Right lobe of liver (tissue), 6 donors: ENCODE measurements around the gene TGFBR1. TPM values are rescaled to one million over a fixed set of nuclear protein-coding genes. Genes with fewer than 3 reads are reported as not detected.

ENCODE experiments used
- ATAC-seq, 4 donors: fragments of 200-7000 bp; cut with Tn5 transposase; one replicate each; pipeline ENCODE4 v1.9.1; 2020; ENCODE audit warnings: mild to moderate bottlenecking in 4 of 4, moderate library complexity in 4 of 4
- DNase-seq, 3 donors: peaks; one replicate each; pipeline ENCODE4 v3.0.0-alpha.2; 2020
- H3K27ac ChIP-seq, 3 donors: fragments of 200-600 bp; one replicate each; pipeline ENCODE4 v1.8.0; 2022
- H3K27me3 ChIP-seq, 2 donors: fragments of 200-600 bp; one replicate each; pipeline ENCODE4 v1.8.0; 2022
- H3K36me3 ChIP-seq, 4 donors: fragments of 200-600 bp; sonication (generic) in 1 of 4; one replicate each; pipeline versions ENCODE4 v1.5.1 to v1.8.0; 2017 to 2022; ENCODE audit warnings: control low read depth in 1 of 4
- H3K4me1 ChIP-seq, 4 donors: fragments of 200-600 bp; sonication (generic) in 1 of 4; one replicate each; pipeline versions ENCODE4 v1.5.1 to v1.8.0; 2017 to 2022; ENCODE audit warnings: control low read depth in 1 of 4
- H3K4me3 ChIP-seq, 3 donors: fragments of 200-600 bp; one replicate each; pipeline ENCODE4 v1.8.0; 2022
- H3K9me3 ChIP-seq, 4 donors: fragments of 200-600 bp; sonication (generic) in 1 of 4; one replicate each; pipeline versions ENCODE4 v1.5.1 to v1.8.0; 2017 to 2022; ENCODE audit warnings: control low read depth in 1 of 4
- CTCF ChIP-seq, 4 donors: fragments of 200-600 bp in 3 of 4; fragments of 450-650 bp in 1 of 4; IDR thresholded peaks; one replicate each; pipeline versions ENCODE4 v1.5.1 to v1.8.0; 2016 to 2022; ENCODE audit warnings: antibody characterized with exemption in 4 of 4, mild to moderate bottlenecking in 2 of 4
- POLR2A ChIP-seq: fragments of 450-650 bp; IDR thresholded peaks from one replicate; pipeline ENCODE4 v1.6.1; 2017; ENCODE audit warnings: antibody characterized with exemption, mild to moderate bottlenecking
- WGBS: methylation state at CpG from one replicate; pipeline ENCODE4 v1.1.6; 2018; ENCODE audit warnings: low coverage, low lambda C conversion rate; ENCODE audit not compliant: insufficient coverage; ENCODE audit errors: missing lambda C conversion rate; 5-methylcytosine and 5-hydroxymethylcytosine counted together
- intact Hi-C, 2 donors: fragments of 100-400 bp; cut with DNase I; formaldehyde crosslinking; loops; one replicate each; pipeline versions ENCODE4 v1.11.2 to v1.14.1; 2022
- total RNA-seq, 6 experiments: library from RNA; depleted of rRNA in 2 of 6; stranded (reverse); fragments of >200 nt in 2 of 6; fragmentation: NEBNext Ultra II Directional in 3 of 6; extraction: Animal tissue kit (Norgen Biotek cat#: 25700) in 3 of 6; gene quantifications; one replicate each; pipeline versions ENCODE4 v1.1.0 to v1.2.4, GENCODE V29; 2016 to 2023
- donor health status: DM: no; HTN: yes; CAD: no.
- donor health status: DM: no; HTN: no; CAD: no.
- donor health status: DM: no; HTN: no; CAD: no.
- donor health status: DM: no; HTN: yes; CAD: no.
- donor health status: DM: no; HTN: yes; CAD: no.

The TGFBR1 gene
- total RNA-seq, 6 experiments from 2014 or later: 9.6 to 26.4 (median 13.4) TPM

DNA sequence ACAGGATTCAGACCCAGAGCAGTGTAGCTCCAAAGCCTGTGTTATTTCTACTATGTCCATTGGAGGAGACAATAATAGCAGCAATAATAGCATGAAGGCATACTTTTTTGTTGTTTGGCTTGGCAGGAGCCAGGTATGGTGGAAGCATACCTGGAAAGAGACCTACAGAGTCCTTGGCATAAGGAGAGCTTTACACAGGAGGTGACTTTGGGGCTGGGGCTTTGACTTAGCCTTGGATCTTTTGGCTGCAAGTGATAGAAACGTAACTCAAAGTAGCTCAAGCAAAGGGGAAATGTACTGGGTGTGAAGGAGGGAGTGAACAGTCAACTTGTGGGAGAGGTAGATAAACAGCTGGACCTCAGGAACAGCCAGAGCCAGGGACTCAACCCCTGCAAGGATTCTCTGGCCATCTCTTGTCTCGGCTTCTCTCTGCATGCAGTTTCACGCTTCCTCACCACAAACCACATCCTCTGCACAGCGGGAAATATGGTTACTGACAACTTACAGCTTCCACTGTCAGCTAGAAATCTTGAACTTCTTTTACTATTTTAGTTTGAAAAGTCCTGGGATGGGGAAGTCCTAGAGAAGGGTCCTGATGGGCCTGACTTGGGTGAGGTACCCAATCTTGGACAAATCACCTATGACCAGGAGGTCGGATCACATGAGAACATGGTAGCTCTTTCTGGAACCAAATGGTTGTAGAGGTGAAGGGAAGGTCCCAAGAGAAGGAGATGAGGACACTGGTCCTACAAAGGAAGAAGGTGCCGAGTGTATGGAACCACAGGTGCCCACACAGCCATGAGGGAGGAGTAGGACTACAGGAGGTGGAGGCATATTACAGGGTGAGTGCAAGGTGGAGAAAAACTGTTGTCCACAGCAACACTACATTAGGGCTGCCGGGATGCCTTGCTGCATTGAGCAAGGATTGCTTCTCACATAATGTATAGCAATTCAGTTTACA lies 47.0 kb upstream of the TGFBR1 start:
- peak; percentile 46 to 63 (median 52) for ATAC-seq
- no peaks in the 10 kb centered on the region for H3K27me3 ChIP-seq
- H3K27ac ChIP-seq: peak overlapping the region in 2 of 3 donors; percentile 28 to 50
- no peaks in the 10 kb centered on the region for H3K9me3 ChIP-seq
- H3K4me3 ChIP-seq: no peak overlapping the region
- intact Hi-C loops: no loop called here
- 39% methylated on average over 5 of the region's 7 CpGs for WGBS
- H3K4me1 ChIP-seq: peaks cover 0 to 3% (median 0%) of the 10 kb centered on the region in 4 donors
- H3K36me3 ChIP-seq: no peaks in the 10 kb centered on the region
- TF ChIP-seq POLR2A (no peak), CTCF (IDR thresholded peaks at IDR 0.05) (no peak)
- DNase-seq: peak in 1 of 3 donors; percentile 53

DNA sequence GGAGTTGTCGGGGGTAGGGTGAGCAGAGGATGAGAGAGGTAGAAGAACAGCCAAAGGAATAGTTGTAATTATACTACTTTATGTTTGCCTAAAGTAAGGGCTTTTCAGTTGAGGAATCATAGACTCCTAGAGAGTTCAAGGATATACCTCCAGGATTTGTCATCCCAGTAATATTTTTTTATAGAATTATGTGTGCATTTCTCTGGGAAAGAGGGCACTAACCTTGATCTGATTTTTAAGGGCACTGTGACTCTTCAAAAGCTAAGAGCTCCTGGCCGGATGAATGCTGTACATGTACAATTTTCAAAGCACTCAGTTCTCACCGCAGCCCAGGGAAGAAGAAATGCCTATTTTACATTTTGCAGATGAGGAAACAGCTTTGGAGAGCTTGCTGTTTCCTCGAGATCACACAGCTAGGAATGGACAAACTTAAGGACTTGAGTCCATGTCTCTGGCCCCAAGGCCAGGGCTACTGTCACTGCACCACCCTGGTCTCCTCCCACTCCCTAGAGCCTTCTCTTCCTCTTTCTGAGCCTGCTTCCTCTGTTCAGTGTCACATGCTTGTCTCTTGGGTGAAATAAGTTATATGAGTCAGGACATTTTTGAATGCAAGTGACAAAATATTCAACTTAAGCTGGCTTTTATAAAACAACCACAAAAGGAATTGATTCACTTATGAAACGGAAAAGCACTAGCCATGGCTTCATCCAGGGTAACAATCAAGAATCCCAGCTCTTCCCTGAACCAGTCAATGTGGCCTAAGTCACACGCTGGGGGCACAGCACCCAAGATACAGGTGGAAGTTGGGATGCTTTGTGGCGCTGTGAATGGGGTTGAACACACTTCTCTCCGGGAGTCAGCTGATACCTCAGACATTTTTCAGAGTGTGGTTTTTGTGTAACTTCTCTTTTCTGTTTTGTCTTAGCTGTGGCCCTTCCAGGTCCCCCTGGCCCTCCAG lies 45.7 kb upstream of the TGFBR1 start:
- H3K27ac ChIP-seq: peak overlapping the region in 2 of 3 donors; percentile 50 to 54
- ATAC-seq: peak; percentile 56 to 75 (median 72)
- H3K4me3 ChIP-seq: no peak overlapping the region
- H3K4me1 ChIP-seq: peaks cover 0 to 3% (median 0%) of the 10 kb centered on the region in 4 donors
- no peaks in the 10 kb centered on the region for H3K27me3 ChIP-seq
- intact Hi-C loops: no loop called here
- no peaks in the 10 kb centered on the region for H3K9me3 ChIP-seq
- 39% methylated on average over 6 of the region's 8 CpGs for WGBS
- H3K36me3 ChIP-seq: no peaks in the 10 kb centered on the region
- DNase-seq: no peak
- TF ChIP-seq POLR2A (no peak), CTCF (IDR thresholded peaks at IDR 0.05) (no peak)

DNA sequence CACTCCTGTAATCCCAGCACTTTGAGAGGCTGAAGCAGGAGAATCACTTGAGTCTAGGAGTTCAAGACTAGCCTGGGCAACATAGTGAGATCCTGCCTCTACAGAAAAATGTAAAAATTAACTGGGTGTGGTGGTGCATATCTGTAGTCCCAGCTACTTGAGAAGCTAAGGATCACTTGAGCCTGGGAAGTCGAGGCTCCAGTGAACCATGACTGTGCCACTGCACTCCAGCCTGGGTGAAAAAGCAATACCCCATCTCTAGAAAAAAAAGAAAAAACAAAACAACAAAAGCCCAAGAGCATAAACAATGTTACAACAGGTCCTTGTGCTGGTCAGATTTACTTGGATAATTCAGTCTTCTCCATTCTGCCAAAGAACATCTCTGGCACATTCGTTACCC lies 44.3 kb upstream of the TGFBR1 start:
- ATAC-seq (no peak), DNase-seq (no peak)
- H3K9me3 ChIP-seq: no peaks in the 10 kb centered on the region
- H3K36me3 ChIP-seq: no peaks in the 10 kb centered on the region
- intact Hi-C loops: no loop called here
- H3K27ac ChIP-seq: no peak overlapping the region
- no peak overlapping the region for H3K4me3 ChIP-seq
- 55% methylated on average over 2 of the region's 2 CpGs for WGBS
- TF ChIP-seq CTCF (IDR thresholded peaks at IDR 0.05) (no peak), POLR2A (no peak)
- no peaks in the 10 kb centered on the region for H3K27me3 ChIP-seq
- H3K4me1 ChIP-seq: peaks cover 0 to under 1% (median 0%) of the 10 kb centered on the region in 4 donors

GRCh38 chr9:99062549-99062948 lies 42.4 kb upstream of the TGFBR1 start:
- H3K27ac ChIP-seq: no peak overlapping the region
- DNase-seq: no peak
- H3K4me1 ChIP-seq: no peaks in the 10 kb centered on the region
- no peaks in the 10 kb centered on the region for H3K27me3 ChIP-seq
- no peaks in the 10 kb centered on the region for H3K9me3 ChIP-seq
- intact Hi-C loops: no loop called here
- no peak overlapping the region for H3K4me3 ChIP-seq
- no peak for ATAC-seq
- no peak for TF ChIP-seq CTCF (IDR thresholded peaks at IDR 0.05)
- no peak for TF ChIP-seq POLR2A
- 78% methylated on average over 1 of the region's 1 CpG for WGBS
- H3K36me3 ChIP-seq: no peaks in the 10 kb centered on the region
